GM21526 (cell line): ENCODE results near the gene THAP6.
"Not testable (repeated sequence)": the region's sequence is repeated elsewhere in the genome, so short reads cannot be mapped to it uniquely, and the experiment has no call there.

ENCODE experiments used
- ATAC-seq: cut with Tn5 transposase; IDR thresholded peaks from one replicate; pipeline ENCODE4 v1.9.1; 2021; ENCODE audit warnings: moderate library complexity; ENCODE audit not compliant: unreplicated experiment, low FRiP score

The THAP6 gene

DNA sequence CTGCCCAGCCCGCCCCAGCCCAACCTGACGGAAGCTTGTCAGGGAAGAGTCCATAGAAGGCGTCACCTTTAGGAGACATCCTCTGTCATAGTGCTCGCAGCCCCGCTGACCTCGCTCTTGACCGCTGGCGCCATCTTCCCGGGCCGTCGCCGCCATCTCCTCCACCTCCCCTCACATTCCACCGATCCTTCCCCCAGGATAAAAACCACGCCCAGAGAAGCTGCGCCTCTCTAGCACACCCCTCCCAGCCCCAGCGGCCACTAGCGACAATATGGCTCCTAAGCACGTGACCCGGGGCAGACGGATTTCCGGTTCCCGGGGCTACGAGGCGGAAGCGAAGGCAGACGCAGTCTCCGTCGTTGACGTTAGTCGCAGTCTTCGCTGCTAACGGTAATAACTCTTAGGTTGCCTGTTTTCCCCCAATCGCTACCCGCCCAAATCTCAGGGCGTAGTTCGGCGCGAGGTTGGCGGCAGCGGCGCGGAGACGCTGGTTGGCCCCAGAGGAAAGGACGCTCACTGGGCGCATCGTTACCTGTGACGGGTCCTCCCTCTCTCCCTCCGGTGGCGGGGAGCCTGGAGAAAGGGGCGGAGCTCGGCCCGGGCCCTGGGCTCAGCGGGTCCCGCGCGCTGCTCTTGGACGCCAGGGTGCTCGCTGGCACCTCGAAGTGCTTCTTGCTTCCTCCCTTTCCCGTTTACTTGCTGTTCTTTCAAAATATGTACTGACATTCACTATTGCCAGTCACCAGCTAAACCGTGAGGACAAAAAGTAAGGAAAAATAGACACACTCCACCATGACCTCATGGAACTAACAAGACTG lies at the start of gene THAP6, which contains the start of gene RCHY1:
THAP6 (plus strand) TSS at position 343 of the 818 bp plus-strand sequence. CDS start 980 bp downstream, outside the sequence.
RCHY1 (minus strand) TSS at position 273 of the 818 bp plus-strand sequence; CDS start at position 156, 117 bp downstream.
- ATAC-seq = peak; percentile 92

- no peak for ATAC-seq
Observed at GRCh38 chr4:75469896-75470295, 44.4 kb upstream of the THAP6 start.

GRCh38 chr4:75470738-75471137 lies 43.5 kb upstream of the THAP6 start:
- no peak for ATAC-seq

GRCh38 chr4:75477201-75477600 lies 37.1 kb upstream of the THAP6 start:
- ATAC-seq = no peak

DNA sequence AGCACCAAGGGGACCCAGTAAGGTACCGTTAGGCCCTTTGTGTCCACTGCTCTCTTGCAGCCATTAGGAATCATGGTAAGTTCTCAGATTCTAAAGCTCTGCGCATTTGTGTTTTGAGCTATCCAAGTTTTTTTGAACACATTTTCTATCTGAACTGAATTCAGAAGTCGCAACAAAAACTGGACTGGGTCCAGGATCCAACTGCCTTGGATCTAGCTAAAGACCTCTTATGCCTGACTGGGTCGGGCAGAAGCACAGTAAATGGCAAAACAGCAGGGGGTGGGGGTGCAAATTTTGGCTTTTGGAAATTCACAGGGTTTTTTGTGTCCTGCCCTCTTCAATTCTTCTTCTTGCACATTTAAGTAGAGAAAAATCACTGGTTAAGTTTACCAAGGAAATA lies 30.1 kb upstream of the THAP6 start:
- no peak for ATAC-seq

GRCh38 chr4:75490155-75490554 lies 24.1 kb upstream of the THAP6 start:
- no peak for ATAC-seq

GRCh38 chr4:75494563-75494962 lies 19.7 kb upstream of the THAP6 start:
- ATAC-seq = no peak

GRCh38 chr4:75495476-75495875 lies 18.8 kb upstream of the THAP6 start:
- no peak for ATAC-seq

- no peak for ATAC-seq
Observed at GRCh38 chr4:75496406-75496805, 17.9 kb upstream of the THAP6 start.

GRCh38 chr4:75497133-75497532 lies 17.1 kb upstream of the THAP6 start:
- ATAC-seq = no peak

DNA sequence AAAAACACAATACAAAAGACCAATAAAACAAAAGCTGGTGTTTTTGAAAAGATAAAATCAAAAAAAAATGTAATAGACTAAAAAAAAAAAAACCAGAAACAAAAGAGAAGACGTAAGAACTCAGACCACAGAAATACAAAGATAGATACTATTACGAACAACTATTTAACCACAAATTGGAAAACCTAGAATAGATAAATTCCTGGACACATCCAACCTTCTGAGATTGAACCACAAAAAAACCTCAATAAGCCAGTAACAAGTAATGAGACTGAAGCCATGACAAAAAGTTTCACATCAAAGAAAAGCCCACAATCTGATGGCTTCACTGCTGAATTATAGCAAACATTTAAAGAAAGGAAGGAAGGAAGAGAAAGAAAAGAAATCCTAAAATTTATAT lies 16.2 kb upstream of the THAP6 start:
- no peak for ATAC-seq

DNA sequence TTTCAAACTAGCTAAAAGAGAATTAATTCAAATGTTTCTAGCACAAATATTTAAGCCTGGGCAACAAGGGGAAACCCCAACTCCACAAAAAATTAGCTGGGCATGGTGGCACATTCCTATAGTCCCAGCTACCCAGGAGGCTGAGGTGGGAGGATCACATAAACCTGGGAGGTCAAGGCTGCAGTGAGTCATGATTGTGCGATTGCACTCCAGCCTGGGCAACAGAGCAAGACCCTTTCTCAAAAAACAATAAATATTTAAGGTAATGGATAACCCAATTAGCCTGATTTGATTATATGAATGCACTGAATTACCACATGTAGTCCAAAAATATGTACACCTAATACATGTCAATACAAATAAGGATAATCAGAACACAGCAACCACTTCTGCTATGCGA lies 14.4 kb upstream of the THAP6 start:
- no peak for ATAC-seq

GRCh38 chr4:75502671-75503070 lies 11.6 kb upstream of the THAP6 start:
- no peak for ATAC-seq

DNA sequence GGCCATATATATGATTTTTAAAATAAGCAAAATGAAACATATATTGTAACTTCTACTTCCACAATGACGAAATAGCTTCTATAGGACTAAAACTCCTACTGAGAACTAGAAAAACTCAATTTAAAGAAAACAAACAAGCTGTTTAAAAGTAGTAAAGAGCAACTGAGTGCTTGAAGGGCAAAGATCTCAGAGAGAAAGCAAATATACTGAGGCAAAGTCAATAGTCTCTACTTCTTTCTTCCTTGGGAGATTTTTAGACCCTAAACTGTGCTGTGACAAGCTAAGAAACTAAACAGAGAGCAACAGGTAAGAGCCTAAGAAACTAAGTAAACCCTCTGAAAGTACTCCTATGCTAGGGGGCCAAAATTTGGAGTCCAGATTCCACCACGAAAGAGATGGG lies 8.6 kb upstream of the THAP6 start:
- no peak for ATAC-seq

GRCh38 chr4:75509592-75509991 lies 4.7 kb upstream of the THAP6 start:
- not testable (repeated sequence) for ATAC-seq

DNA sequence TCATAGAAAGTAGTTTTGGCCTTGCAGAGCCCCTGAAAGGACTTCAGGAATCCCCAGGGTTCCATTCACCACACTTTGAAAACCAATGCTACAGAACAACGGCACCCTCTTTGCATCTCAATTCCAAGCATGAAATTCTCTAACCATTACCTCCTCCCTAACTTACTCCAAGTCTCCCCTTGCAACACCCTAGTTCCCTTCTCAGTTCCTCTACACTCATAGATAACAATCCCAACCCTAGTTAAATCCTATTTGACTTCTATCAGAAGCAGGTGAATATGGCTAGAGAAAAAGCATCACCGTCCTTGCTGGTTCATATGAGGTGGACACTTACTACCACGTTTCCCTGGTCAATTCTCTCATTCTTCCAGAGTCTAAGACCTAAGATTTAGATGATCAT lies 2.4 kb upstream of the THAP6 start:
- no peak for ATAC-seq

DNA sequence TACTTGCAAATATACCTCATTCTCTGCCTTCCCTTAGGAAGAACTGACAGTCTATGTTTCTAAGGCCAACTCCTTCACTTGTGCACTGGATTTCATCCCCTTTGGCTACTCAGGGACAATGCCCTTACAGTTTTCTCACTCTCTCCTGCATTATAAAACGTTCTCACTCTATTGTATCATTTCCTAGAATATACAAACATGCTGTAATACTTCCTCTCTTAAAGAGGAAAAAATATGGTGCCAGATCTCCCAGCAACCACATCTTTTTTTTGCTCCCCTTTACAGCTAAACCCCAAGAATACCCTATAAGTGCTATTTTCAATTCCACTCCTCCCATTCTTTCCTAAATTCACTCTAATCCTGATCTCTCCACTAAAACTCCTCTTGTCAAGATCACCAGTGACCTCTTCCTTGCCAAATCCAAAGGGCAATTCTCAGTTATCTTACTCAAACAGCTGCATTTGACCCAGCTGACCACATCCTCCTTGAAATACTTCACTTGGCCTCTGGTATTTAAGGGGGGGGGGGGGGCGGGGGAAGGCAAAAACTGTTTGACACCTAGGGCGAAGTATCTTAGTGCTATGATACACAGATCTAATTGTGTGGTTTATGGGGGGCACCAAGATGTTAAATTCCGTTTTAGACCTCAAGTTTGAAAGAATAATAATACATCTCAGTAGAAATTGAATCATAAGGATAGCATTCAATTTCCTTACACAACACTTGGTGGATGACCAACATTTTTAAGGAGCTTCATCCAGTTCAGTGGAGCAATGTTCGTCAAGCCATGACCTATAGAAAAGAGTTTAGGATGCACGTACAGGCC lies 1.7 kb upstream of the THAP6 start:
- ATAC-seq = no peak

GRCh38 chr4:75513526-75514130 lies 645 bp upstream of the THAP6 start:
- ATAC-seq = no peak

- peak; percentile 7 for ATAC-seq
Observed at GRCh38 chr4:75514949-75515612, 808 bp downstream of the THAP6 start.

GRCh38 chr4:75516144-75516543 lies 1.9 kb downstream of the THAP6 start:
- no peak for ATAC-seq

DNA sequence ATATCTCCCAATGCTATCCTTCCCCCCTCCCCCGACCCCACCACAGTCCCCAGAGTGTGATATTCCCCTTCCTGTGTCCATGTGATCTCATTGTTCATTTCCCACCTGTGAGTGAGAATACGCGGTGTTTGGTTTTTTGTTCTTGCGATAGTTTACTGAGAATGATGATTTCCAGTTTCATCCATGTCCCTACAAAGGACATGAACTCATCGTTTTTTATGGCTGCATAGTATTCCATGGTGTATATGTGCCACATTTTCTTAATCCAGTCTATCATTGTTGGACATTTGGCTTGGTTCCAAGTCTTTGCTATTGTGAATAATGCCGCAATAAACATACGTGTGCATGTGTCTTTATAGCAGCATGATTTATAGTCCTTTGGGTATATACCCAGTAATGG lies 5.2 kb downstream of the THAP6 start:
- ATAC-seq = not testable (repeated sequence)
